ENCODE results near the gene CHI3L1. TPM values are rescaled to one million over a fixed set of nuclear protein-coding genes. Genes with fewer than 3 reads are reported as not detected.

Gene CHI3L1
- total RNA-seq, 1 experiment from 2014 or later, result not detected

- H3K36me3 ChIP-seq, result no peaks in the 10 kb centered on the region
- peaks cover 3% of the 10 kb centered on the region for H3K9me3 ChIP-seq (replicated peaks)
- no peak for DNase-seq
- peaks cover 47% of the 10 kb centered on the region for H3K4me1 ChIP-seq
- no peak overlapping the region for H3K27ac ChIP-seq
- no peak overlapping the region for H3K4me3 ChIP-seq
- H3K27me3 ChIP-seq, result no peaks in the 10 kb centered on the region
Measured at GRCh38 chr1:203199002-203199401, 12.5 kb upstream of the CHI3L1 start.

GRCh38 chr1:203197625-203198024, 11.1 kb upstream of the CHI3L1 start:
- no peak overlapping the region for H3K4me3 ChIP-seq
- DNase-seq, result peak; percentile 60 to 68
- peaks cover 39% of the 10 kb centered on the region for H3K4me1 ChIP-seq
- no peaks in the 10 kb centered on the region for H3K36me3 ChIP-seq
- no peaks in the 10 kb centered on the region for H3K27me3 ChIP-seq
- no peak overlapping the region for H3K27ac ChIP-seq
- peaks cover 3% of the 10 kb centered on the region for H3K9me3 ChIP-seq (replicated peaks)

GRCh38 chr1:203196371-203196770, 9.9 kb upstream of the CHI3L1 start:
- DNase-seq, result peak in 1 of 2 experiments; percentile 47
- H3K4me1 ChIP-seq, result peaks cover 33% of the 10 kb centered on the region
- no peaks in the 10 kb centered on the region for H3K27me3 ChIP-seq
- H3K27ac ChIP-seq, result no peak overlapping the region
- H3K9me3 ChIP-seq (replicated peaks), result peaks cover 3% of the 10 kb centered on the region
- no peaks in the 10 kb centered on the region for H3K36me3 ChIP-seq
- H3K4me3 ChIP-seq, result no peak overlapping the region

- no peak overlapping the region for H3K4me3 ChIP-seq
- no peaks in the 10 kb centered on the region for H3K36me3 ChIP-seq
- peaks cover 6% of the 10 kb centered on the region for H3K4me1 ChIP-seq
- no peak overlapping the region for H3K27ac ChIP-seq
- no peaks in the 10 kb centered on the region for H3K27me3 ChIP-seq
- H3K9me3 ChIP-seq (replicated peaks), result no peaks in the 10 kb centered on the region
- no peak for DNase-seq
Measured at GRCh38 chr1:203190949-203191348, 4.4 kb upstream of the CHI3L1 start.

- Histone ChIP-seq H3K27ac (no peak overlapping the region), H3K27me3 (no peaks in the 10 kb centered on the region), H3K9me3 (replicated peaks) (no peaks in the 10 kb centered on the region), H3K4me3 (no peak overlapping the region), H3K4me1 (peaks cover 5% of the 10 kb centered on the region), H3K36me3 (no peaks in the 10 kb centered on the region)
- DNase-seq, result no peak
Measured at GRCh38 chr1:203189951-203190352, 3.4 kb upstream of the CHI3L1 start.

- H3K27me3 ChIP-seq, result no peaks in the 10 kb centered on the region
- no peak for DNase-seq
- H3K9me3 ChIP-seq (replicated peaks), result no peaks in the 10 kb centered on the region
- H3K4me3 ChIP-seq, result no peak overlapping the region
- H3K4me1 ChIP-seq, result peaks cover 5% of the 10 kb centered on the region
- no peaks in the 10 kb centered on the region for H3K36me3 ChIP-seq
- H3K27ac ChIP-seq, result no peak overlapping the region
Measured at GRCh38 chr1:203188686-203189232, 2.3 kb upstream of the CHI3L1 start.

- H3K9me3 ChIP-seq (replicated peaks), result no peaks in the 10 kb centered on the region
- no peaks in the 10 kb centered on the region for H3K36me3 ChIP-seq
- no peaks in the 10 kb centered on the region for H3K27me3 ChIP-seq
- DNase-seq, result no peak
- no peak overlapping the region for H3K27ac ChIP-seq
- H3K4me3 ChIP-seq, result no peak overlapping the region
- H3K4me1 ChIP-seq, result peaks cover 5% of the 10 kb centered on the region
Measured at GRCh38 chr1:203187689-203188264, 1.3 kb upstream of the CHI3L1 start.

GRCh38 chr1:203187304-203187685, 791 bp upstream of the CHI3L1 start:
- Histone ChIP-seq H3K4me3 (no peak overlapping the region), H3K27ac (no peak overlapping the region), H3K4me1 (peaks cover 5% of the 10 kb centered on the region), H3K27me3 (no peaks in the 10 kb centered on the region), H3K36me3 (no peaks in the 10 kb centered on the region), H3K9me3 (replicated peaks) (no peaks in the 10 kb centered on the region)
- DNase-seq, result no peak

GRCh38 chr1:203186091-203186445, 436 bp downstream of the CHI3L1 start:
- H3K4me1 ChIP-seq, result peaks cover 5% of the 10 kb centered on the region
- no peak overlapping the region for H3K27ac ChIP-seq
- H3K36me3 ChIP-seq, result no peaks in the 10 kb centered on the region
- H3K4me3 ChIP-seq, result no peak overlapping the region
- no peak for DNase-seq
- no peaks in the 10 kb centered on the region for H3K27me3 ChIP-seq
- no peaks in the 10 kb centered on the region for H3K9me3 ChIP-seq (replicated peaks)

GRCh38 chr1:203185585-203185984, 919 bp downstream of the CHI3L1 start:
- no peaks in the 10 kb centered on the region for H3K27me3 ChIP-seq
- peaks cover 2% of the 10 kb centered on the region for H3K4me1 ChIP-seq
- no peak overlapping the region for H3K4me3 ChIP-seq
- no peak overlapping the region for H3K27ac ChIP-seq
- H3K36me3 ChIP-seq, result no peaks in the 10 kb centered on the region
- H3K9me3 ChIP-seq (replicated peaks), result no peaks in the 10 kb centered on the region
- no peak for DNase-seq

GRCh38 chr1:203185061-203185461, 1.4 kb downstream of the CHI3L1 start:
- Histone ChIP-seq H3K4me1 (no peaks in the 10 kb centered on the region), H3K36me3 (no peaks in the 10 kb centered on the region), H3K4me3 (no peak overlapping the region), H3K27ac (no peak overlapping the region), H3K27me3 (no peaks in the 10 kb centered on the region), H3K9me3 (replicated peaks) (no peaks in the 10 kb centered on the region)
- no peak for DNase-seq

GRCh38 chr1:203184467-203184866, 2.0 kb downstream of the CHI3L1 start:
- H3K27ac ChIP-seq, result no peak overlapping the region
- H3K27me3 ChIP-seq, result no peaks in the 10 kb centered on the region
- H3K36me3 ChIP-seq, result no peaks in the 10 kb centered on the region
- no peak for DNase-seq
- no peaks in the 10 kb centered on the region for H3K9me3 ChIP-seq (replicated peaks)
- H3K4me3 ChIP-seq, result no peak overlapping the region
- H3K4me1 ChIP-seq, result no peaks in the 10 kb centered on the region

- H3K9me3 ChIP-seq (replicated peaks), result no peaks in the 10 kb centered on the region
- no peak for DNase-seq
- peaks cover 3% of the 10 kb centered on the region for H3K4me1 ChIP-seq
- H3K4me3 ChIP-seq, result no peak overlapping the region
- no peaks in the 10 kb centered on the region for H3K36me3 ChIP-seq
- no peak overlapping the region for H3K27ac ChIP-seq
- H3K27me3 ChIP-seq, result no peaks in the 10 kb centered on the region
Measured at GRCh38 chr1:203183828-203184227, 2.7 kb downstream of the CHI3L1 start.

GRCh38 chr1:203182387-203182953, 4.0 kb downstream of the CHI3L1 start:
- peaks cover 17% of the 10 kb centered on the region for H3K4me1 ChIP-seq
- no peak overlapping the region for H3K27ac ChIP-seq
- no peaks in the 10 kb centered on the region for H3K36me3 ChIP-seq
- DNase-seq, result no peak
- H3K4me3 ChIP-seq, result no peak overlapping the region
- no peaks in the 10 kb centered on the region for H3K9me3 ChIP-seq (replicated peaks)
- no peaks in the 10 kb centered on the region for H3K27me3 ChIP-seq

GRCh38 chr1:203181586-203182386, 4.7 kb downstream of the CHI3L1 start:
- Histone ChIP-seq H3K4me1 (peaks cover 24% of the 10 kb centered on the region), H3K36me3 (no peaks in the 10 kb centered on the region), H3K27me3 (no peaks in the 10 kb centered on the region), H3K4me3 (no peak overlapping the region), H3K27ac (no peak overlapping the region), H3K9me3 (replicated peaks) (no peaks in the 10 kb centered on the region)
- DNase-seq, result no peak
